Measurements from ENCODE around the gene RCAN1. TPM values are rescaled to one million over a fixed set of nuclear protein-coding genes. Genes with fewer than 3 reads are reported as not detected.

RCAN1 gene
- total and polyA plus RNA-seq, 2 of the 13 experiments (the other 11 are each of a cell fraction or from before 2014, with no cell fraction given), result 9.4 to 34.1 TPM

GRCh38 chr21:34614628-34615486 lies at the start of gene RCAN1 (continued):
- TF ChIP-seq HIC2 (CRISPR knock-in tag; IDR thresholded peaks at IDR 0.05; ENCODE audit: low read depth) (no peak), MAZ (IDR thresholded peaks at IDR 0.05; ENCODE audit: borderline replicate concordance, low read depth, low read length) (peak; percentile 72; the same call in 1 of the 2 replicates), MAZ (CRISPR knock-in tag; IDR thresholded peaks at IDR 0.05; ENCODE audit: low read depth) (peak; percentile 90), ZSCAN29 (CRISPR knock-in tag; conservative IDR thresholded peaks at IDR 0.05) (no peak), ZNF570 (CRISPR knock-in tag; IDR thresholded peaks at IDR 0.05; ENCODE audit: borderline replicate concordance) (no peak), ZNF776 (CRISPR knock-in tag; IDR thresholded peaks at IDR 0.05) (0 out of 2 replicates have a peak, but pooled peaks have one; percentile 31), ZNF143 (CRISPR knock-in tag; IDR thresholded peaks at IDR 0.05) (peak; percentile 57; the same call in 1 of the 2 replicates), ARID4A (CRISPR knock-in tag; IDR thresholded peaks at IDR 0.05; ENCODE audit: borderline replicate concordance) (peak; percentile 84), EHMT2 (IDR thresholded peaks at IDR 0.05; ENCODE audit: borderline replicate concordance, low read depth, low read length) (peak; percentile 79; the same call in 1 of the 2 replicates), MEIS2 (CRISPR knock-in tag; IDR thresholded peaks at IDR 0.05) (peak; percentile 59; the same call in 1 of the 2 replicates), BCL6 (CRISPR knock-in tag; IDR thresholded peaks at IDR 0.05) (0 out of 2 replicates have a peak, but pooled peaks have one; percentile 9), ZNF639 (CRISPR knock-in tag; conservative IDR thresholded peaks at IDR 0.05) (peak; percentile 85)

Data from HepG2 (cell line).